Measurements from ENCODE around the gene DNAH5. TPM values are rescaled to one million over a fixed set of nuclear protein-coding genes. Genes with fewer than 3 reads are reported as not detected.
A peak's percentile ranks its signal among the peaks of the same experiment; 100 is the strongest.

Gene DNAH5
- total RNA-seq, 1 donor from 2014 or later = 3.2 TPM

DNA sequence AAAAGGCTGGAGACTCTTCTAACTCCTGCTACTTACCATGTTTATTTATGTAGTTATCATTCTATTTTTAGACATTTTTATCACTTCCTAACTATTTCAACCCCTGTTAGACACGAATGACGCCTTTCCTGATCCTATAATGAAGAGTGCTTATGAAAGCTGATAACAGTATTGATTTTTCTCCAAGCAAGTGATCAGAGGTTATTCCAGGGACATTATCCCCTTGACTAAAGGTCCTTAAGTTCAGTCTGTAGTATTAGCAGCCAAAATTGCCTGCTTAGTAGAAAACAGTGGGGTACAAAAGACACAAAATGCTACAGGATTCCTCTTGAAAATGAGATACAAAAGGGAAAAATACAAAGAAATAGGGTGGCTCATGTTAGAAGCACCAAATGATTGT lies 235.6 kb downstream of the DNAH5 start:
- ATAC-seq (peak; percentile 71), DNase-seq (ENCODE audit: low spot score) (no peak)

GRCh38 chr5:13708432-13708831 lies 236.1 kb downstream of the DNAH5 start:
- ATAC-seq = no peak
- DNase-seq (ENCODE audit: low spot score) = no peak

- DNase-seq (ENCODE audit: low spot score) (no peak), ATAC-seq (no peak)
These were observed 240.1 kb downstream of the DNAH5 start for GRCh38 chr5:13704396-13704795.

DNA sequence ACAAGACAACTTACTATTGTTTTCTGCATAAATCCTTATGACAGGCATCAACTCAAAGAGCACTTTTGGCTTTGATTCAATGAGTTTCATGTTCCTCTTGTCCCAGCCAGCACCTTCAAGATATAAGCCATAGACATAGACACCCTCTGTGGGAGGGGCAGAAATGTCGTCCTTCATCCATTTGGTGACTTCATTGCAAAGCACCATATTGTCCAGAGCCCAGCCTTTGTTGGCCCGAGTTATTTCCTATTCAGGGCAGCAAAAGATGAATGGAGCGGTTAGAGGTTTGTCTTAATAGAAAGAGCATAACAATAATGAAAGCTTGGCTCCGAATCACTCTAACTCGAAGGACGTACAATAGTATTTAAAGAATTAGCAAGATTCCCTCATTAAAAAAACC lies 243.9 kb downstream of the DNAH5 start:
- ATAC-seq = no peak
- DNase-seq (ENCODE audit: low spot score) = no peak

DNA sequence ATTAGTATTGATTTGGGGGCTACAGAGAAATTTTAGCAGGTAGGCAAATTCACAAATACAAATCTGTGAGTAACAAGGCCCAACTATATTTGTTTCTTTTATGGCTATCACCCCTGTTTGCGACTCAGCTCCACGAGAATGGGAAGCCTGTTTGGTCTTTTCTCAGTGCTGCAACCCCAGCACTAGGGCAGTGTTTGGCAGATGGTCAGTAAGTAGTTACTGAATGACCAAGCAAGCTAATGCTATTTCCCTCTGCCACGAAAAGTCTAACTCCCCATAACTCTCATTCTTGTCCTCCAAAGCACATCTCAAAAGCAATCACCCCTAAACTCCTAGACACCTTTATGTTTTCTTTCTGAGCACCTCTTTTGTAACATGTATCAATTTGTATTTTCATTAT lies 245.6 kb downstream of the DNAH5 start:
- ATAC-seq (peak; percentile 48), DNase-seq (ENCODE audit: low spot score) (no peak)

- no peak for DNase-seq (ENCODE audit: low spot score)
- peak; percentile 55 for ATAC-seq
These were observed 249.3 kb downstream of the DNAH5 start for GRCh38 chr5:13695076-13695712.

- no peak for DNase-seq (ENCODE audit: low spot score)
- ATAC-seq = no peak
These were observed 252.3 kb downstream of the DNAH5 start for GRCh38 chr5:13692172-13692571.

DNA sequence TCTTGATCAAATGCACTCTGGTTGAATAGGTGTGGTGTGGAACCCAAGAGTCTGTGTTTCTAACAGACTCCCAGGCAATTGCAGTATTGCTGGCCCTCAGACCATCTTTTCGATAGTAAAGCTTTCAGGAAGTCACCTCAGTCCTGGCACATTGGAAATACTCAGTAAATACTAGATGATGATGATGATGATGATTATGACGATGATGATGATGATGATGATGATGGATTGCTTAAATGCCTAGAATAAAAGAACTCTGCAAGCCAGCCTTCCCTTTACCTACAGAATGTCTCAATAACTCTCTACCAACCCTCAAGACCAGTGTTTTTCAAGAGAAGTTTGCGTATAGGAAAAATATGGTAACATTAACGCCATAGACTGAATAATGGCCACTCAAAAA lies 268.0 kb downstream of the DNAH5 start:
- ATAC-seq (no peak), DNase-seq (ENCODE audit: low spot score) (no peak)

DNA sequence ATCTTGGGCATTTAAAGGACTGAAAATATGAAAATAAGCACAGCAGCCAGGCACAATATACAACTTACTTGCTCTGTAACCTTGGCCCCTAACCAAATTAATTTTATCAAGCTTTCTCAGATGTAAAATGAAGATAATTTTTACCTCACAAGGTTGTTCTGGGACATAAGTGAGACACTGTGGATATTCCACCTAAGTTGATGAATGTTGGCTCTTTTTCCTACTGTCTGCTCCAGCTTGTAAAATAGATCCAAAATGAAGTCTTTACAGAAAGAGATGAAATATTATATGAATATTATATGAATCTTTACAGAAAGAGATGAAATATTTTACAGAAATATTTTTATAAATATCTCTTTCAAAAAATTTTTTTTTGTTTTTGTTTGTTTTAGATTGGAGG lies 270.1 kb downstream of the DNAH5 start:
- DNase-seq (ENCODE audit: low spot score) = no peak
- no peak for ATAC-seq

DNA sequence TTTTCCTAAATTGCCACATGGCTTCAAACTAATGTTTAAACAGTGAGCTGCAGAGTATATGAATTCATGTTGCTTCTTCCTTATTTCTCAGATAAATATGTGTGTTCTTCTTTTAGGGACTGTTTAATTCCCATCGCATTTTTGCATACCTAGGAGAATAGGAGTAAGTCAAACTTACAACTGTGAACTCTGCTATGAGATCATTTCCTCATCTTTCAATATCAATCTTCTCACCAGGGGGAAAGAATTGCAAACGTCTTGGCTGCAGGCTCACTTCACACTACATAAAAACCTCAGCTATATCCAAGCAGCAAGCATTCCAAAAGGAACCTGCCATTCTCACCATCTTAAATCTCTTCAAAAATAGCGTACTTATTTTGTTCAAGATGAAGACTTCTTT lies 271.0 kb downstream of the DNAH5 start:
- no peak for DNase-seq (ENCODE audit: low spot score)
- ATAC-seq = no peak

GRCh38 chr5:13664377-13664776 lies 280.1 kb downstream of the DNAH5 start:
- ATAC-seq (no peak), DNase-seq (ENCODE audit: low spot score) (no peak)

DNA sequence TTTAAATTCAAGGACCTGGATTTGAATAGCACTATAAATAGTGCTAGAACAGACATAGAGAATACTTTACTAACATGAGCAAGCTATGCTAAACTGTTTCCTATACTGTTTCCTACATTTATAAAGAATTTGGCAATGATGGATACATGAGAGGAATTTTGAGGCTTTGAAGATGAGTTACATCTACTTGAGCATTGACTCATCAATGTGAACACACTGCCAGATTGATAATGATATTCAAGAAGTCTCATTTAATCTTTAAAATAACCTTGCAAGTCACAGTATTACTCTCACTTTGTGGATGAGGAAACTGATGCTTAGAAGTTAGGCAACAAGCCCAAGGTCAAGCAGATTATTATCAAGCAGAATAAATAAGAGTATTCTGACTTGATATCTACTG lies 281.9 kb downstream of the DNAH5 start:
- ATAC-seq (no peak), DNase-seq (ENCODE audit: low spot score) (no peak)

- ATAC-seq = no peak
These were observed 283.2 kb downstream of the DNAH5 start for GRCh38 chr5:13661272-13661671.

DNA sequence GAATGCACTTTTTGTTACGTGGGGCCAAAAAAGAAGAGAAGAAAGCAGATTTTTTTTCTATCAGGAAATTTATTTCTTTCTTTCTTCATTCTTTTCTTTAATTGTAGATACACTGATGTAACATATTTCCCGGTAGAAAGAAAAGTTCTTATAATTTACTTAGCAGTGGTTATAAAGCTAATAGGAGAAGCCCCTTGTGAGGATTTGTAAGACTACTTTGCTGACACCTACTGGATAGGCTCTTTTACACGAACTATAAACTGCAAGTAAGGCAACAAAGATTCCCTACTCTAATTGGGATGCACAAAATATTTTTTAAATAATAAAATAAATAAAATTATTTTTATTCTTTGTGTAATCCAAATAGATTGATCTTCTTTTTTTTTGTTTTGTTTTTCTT lies 284.4 kb downstream of the DNAH5 start:
- ATAC-seq = peak; percentile 57
- no peak for DNase-seq (ENCODE audit: low spot score)

More at GRCh38 chr5:13661272-13661671, 283.2 kb downstream of the DNAH5 start:
- no peak for DNase-seq (ENCODE audit: low spot score)

GRCh38 chr5:13659391-13659790 lies 285.1 kb downstream of the DNAH5 start:
- ATAC-seq (no peak), DNase-seq (ENCODE audit: low spot score) (no peak)

DNA sequence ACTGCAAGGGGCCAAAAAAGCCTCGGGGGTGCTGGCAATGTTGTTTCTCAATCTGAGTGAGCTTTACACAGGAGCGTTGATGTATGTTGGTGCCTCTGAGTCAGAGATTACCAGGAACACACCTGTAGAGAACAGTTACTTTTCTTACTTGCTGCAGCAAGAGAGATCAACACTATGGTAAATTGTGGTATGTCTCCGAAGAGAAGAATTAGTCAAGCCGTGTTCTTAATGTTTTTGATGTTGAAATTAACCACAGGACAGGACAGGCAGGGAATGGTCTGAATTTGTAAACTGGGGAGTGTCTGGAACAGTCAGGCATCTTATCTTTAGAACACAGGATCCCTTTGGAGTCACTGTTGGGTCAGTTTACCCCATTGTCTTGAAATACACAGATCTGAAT lies 285.7 kb downstream of the DNAH5 start:
- DNase-seq (ENCODE audit: low spot score) = no peak

DNA sequence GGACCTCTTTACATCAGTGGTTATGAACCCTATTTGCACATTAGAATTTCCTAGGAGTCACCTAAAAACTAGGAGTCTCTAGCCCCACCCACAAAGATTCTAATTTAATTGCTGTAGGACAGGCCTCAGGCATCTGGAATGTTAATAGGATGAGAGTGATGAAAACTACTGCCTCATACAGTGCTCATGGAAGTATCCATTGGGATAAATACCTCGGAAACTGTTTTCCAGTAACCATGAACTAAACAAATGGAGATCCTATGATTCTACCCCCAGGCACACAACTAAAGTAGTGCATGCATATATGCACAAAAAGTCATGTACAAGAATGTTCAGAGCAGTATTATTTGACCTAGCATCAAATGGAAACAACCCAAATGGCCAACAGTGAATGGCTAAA lies 286.3 kb downstream of the DNAH5 start:
- ATAC-seq (no peak), DNase-seq (ENCODE audit: low spot score) (no peak)

More for the DNA sequence above, 285.7 kb downstream of the DNAH5 start:
- no peak for ATAC-seq

- DNase-seq (ENCODE audit: low spot score) = no peak
- ATAC-seq = no peak
These were observed 290.8 kb downstream of the DNAH5 start for GRCh38 chr5:13653709-13654108.

DNA sequence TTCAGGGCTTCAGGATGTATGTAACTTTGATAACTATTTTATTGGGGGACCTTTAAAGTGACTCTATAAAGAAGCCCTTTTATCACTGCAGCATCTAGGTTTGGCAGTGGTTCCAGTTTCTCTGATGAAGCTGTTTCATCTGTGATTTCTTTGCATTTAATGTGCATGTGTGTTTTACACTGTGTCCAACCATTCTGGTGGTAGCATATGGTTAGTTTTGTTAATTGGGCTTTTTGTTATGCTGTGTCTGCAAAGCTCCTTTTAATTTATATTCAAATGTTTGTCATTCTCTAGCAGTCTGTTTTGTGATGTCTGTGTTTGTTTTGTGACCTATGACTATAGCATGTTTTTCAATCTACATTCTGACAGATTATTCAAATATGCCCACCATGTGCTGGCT lies 294.8 kb downstream of the DNAH5 start:
- ATAC-seq = no peak
- no peak for DNase-seq (ENCODE audit: low spot score)

DNA sequence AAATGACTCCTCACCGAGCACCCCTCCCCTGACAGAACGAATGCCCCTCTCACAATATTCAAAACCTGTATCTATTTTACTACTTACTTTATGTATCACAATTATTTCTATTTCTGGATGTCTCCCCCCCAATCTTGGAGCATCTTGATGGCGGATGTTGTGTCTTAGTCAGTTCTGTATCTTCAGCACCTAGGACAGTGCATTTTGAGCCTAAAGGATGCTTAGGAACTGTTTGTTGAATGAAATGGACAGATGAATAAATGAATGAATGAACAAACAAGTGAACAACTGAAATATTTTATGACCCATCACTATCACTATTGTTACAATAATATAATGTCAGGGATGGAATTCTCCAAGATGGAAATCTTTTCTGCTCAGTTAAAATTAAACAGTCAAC lies 295.7 kb downstream of the DNAH5 start:
- no peak for DNase-seq (ENCODE audit: low spot score)
- no peak for ATAC-seq

GRCh38 chr5:13643734-13644133 lies 300.8 kb downstream of the DNAH5 start:
- peak; percentile 34 for ATAC-seq
- no peak for DNase-seq (ENCODE audit: low spot score)

GRCh38 chr5:13643196-13643595 lies 301.3 kb downstream of the DNAH5 start:
- DNase-seq (ENCODE audit: low spot score) (no peak), ATAC-seq (no peak)
